Cardiac muscle cell (in vitro differentiated cells and primary cell): Measurements from ENCODE around the gene ANXA3. TPM values are rescaled to one million over a fixed set of nuclear protein-coding genes. Genes with fewer than 3 reads are reported as not detected.

ENCODE experiments used
- DNase-seq, 2 donors: peaks; one replicate each; pipeline versions ENCODE4 v3.0.0 to v3.0.0-alpha.2; 2010 to 2017; ENCODE audit warnings: low read depth in 1 of 2, low spot score in 1 of 2
- H3K27ac ChIP-seq: fragments of 200-600 bp; sonication (generic); 2 replicates; pipeline ENCODE4 v1.5.1; 2016
- H3K27me3 ChIP-seq: fragments of 200-600 bp; sonication (generic); 2 replicates; pipeline ENCODE4 v1.6.0; 2016; ENCODE audit warnings: control low read depth
- H3K36me3 ChIP-seq: fragments of 200-600 bp; sonication (generic); 2 replicates; pipeline ENCODE4 v1.5.1; 2016; ENCODE audit warnings: control low read depth
- H3K4me1 ChIP-seq: fragments of 200-600 bp; sonication (generic); 2 replicates; pipeline ENCODE4 v1.8.1; 2017; ENCODE audit warnings: low read depth, mild to moderate bottlenecking, mixed run types
- H3K4me3 ChIP-seq: fragments of 200-600 bp; sonication (generic); 2 replicates; pipeline ENCODE4 v1.5.1; 2016; ENCODE audit warnings: mild to moderate bottlenecking
- H3K9me3 ChIP-seq: fragments of 200-600 bp; sonication (generic); 2 replicates; pipeline ENCODE4 v1.5.1; 2017; ENCODE audit warnings: low read depth, mild to moderate bottlenecking, control low read depth
- CTCF ChIP-seq: IDR thresholded peaks from 2 replicates; pipeline ENCODE4 v1.5.1; 2012; ENCODE audit warnings: low read depth, mild to moderate bottlenecking, low read length
- polyA plus RNA-seq: library from polyadenylated mRNA; unstranded; fragments of >200 nt; fragmentation: Nextera tagmentation; extraction: Ambion mirVana; gene quantifications from 2 replicates; pipeline ENCODE4 v1.2.1, GENCODE V29; 2016
- total RNA-seq: library from RNA; depleted of rRNA; stranded (reverse); fragments of >200 nt; gene quantifications from 2 replicates; pipeline ENCODE4 v1.2.3, GENCODE V29; 2016

Gene ANXA3
- total and polyA plus RNA-seq, 2 experiments from 2014 or later = 18.7 to 33.3 TPM

GRCh38 chr4:78560296-78560963 lies 8.9 kb downstream of the ANXA3 start:
- Histone ChIP-seq H3K9me3 (no peaks in the 10 kb centered on the region), H3K4me3 (no peak overlapping the region), H3K27ac (no peak overlapping the region), H3K27me3 (no peaks in the 10 kb centered on the region), H3K4me1 (no peaks in the 10 kb centered on the region), H3K36me3 (no peaks in the 10 kb centered on the region)
- no peak for TF ChIP-seq CTCF
- DNase-seq = peak in 1 of 2 donors; percentile 93

- Histone ChIP-seq H3K27ac (no peak overlapping the region), H3K27me3 (no peaks in the 10 kb centered on the region), H3K36me3 (no peaks in the 10 kb centered on the region), H3K4me3 (no peak overlapping the region), H3K9me3 (no peaks in the 10 kb centered on the region), H3K4me1 (no peaks in the 10 kb centered on the region)
- no peak for TF ChIP-seq CTCF
- peak in 1 of 2 donors; percentile 54 for DNase-seq
Measured at GRCh38 chr4:78561677-78562076, 10.1 kb downstream of the ANXA3 start.

- Histone ChIP-seq H3K4me3 (no peak overlapping the region), H3K27ac (no peak overlapping the region), H3K27me3 (no peaks in the 10 kb centered on the region), H3K36me3 (no peaks in the 10 kb centered on the region), H3K9me3 (no peaks in the 10 kb centered on the region), H3K4me1 (peaks cover 4% of the 10 kb centered on the region)
- no peak for TF ChIP-seq CTCF
- no peak for DNase-seq
Measured at GRCh38 chr4:78562687-78563086, 11.1 kb downstream of the ANXA3 start.

GRCh38 chr4:78565971-78566372 lies 14.4 kb downstream of the ANXA3 start:
- no peak for TF ChIP-seq CTCF
- Histone ChIP-seq H3K4me3 (no peak overlapping the region), H3K9me3 (no peaks in the 10 kb centered on the region), H3K27ac (no peak overlapping the region), H3K36me3 (no peaks in the 10 kb centered on the region), H3K4me1 (peaks cover 6% of the 10 kb centered on the region), H3K27me3 (no peaks in the 10 kb centered on the region)
- peak in 1 of 2 donors; percentile 76 for DNase-seq

- Histone ChIP-seq H3K4me3 (no peak overlapping the region), H3K4me1 (peaks cover 6% of the 10 kb centered on the region), H3K36me3 (no peaks in the 10 kb centered on the region), H3K9me3 (no peaks in the 10 kb centered on the region), H3K27ac (no peak overlapping the region), H3K27me3 (no peaks in the 10 kb centered on the region)
- DNase-seq = no peak
- no peak for TF ChIP-seq CTCF
Measured at GRCh38 chr4:78566834-78567499, 15.4 kb downstream of the ANXA3 start.
